Esophagus squamous epithelium (tissue), 4 donors: ENCODE measurements around the gene ADORA2A.

ENCODE experiments used
- CTCF ChIP-seq, 6 experiments: fragments of 450-650 bp in 4 of 6; fragments of 200-600 bp in 2 of 6; sonication (generic) in 2 of 6; IDR thresholded peaks; one replicate each; pipeline ENCODE4 v1.5.1; 2016 to 2019; ENCODE audit warnings: antibody characterized with exemption in 6 of 6, mild to moderate bottlenecking in 4 of 6, moderate library complexity in 4 of 6
- POLR2A ChIP-seq, 4 donors: fragments of 450-650 bp; IDR thresholded peaks; one replicate each; pipeline ENCODE4 v1.6.1; 2017; ENCODE audit warnings: antibody characterized with exemption in 4 of 4, mild to moderate bottlenecking in 4 of 4, moderate library complexity in 3 of 4

GRCh38 chr22:24435861-24436371 lies 8.5 kb downstream of the ADORA2A start:
- no peak for TF ChIP-seq POLR2A (IDR thresholded peaks at IDR 0.05)
- no peak for TF ChIP-seq CTCF (IDR thresholded peaks at IDR 0.05)
